H9 (cell line): ENCODE measurements around the gene TTLL3. TPM values are rescaled to one million over a fixed set of nuclear protein-coding genes. Genes with fewer than 3 reads are reported as not detected.
"Not testable (repeated sequence)": the region's sequence is repeated elsewhere in the genome, so short reads cannot be mapped to it uniquely, and the experiment has no call there.

Source experiments
- DNase-seq: peaks from one replicate; pipeline ENCODE4 v3.0.0-alpha.2; 2017
- H2AFZ ChIP-seq: one replicate; pipeline ENCODE4 v1.6.1; 2013; ENCODE audit warnings: mild to moderate bottlenecking, low read length, control low read depth, moderate library complexity
- H2AK5ac ChIP-seq: 2 replicates; pipeline ENCODE4 v1.6.1; 2013; ENCODE audit warnings: low read length, control low read depth, mixed read lengths; ENCODE audit not compliant: insufficient read length
- H2BK120ac ChIP-seq: one replicate; pipeline ENCODE4 v1.6.1; 2013; ENCODE audit warnings: low read depth, mild to moderate bottlenecking, low read length, control low read depth, inconsistent platforms; ENCODE audit not compliant: poor library complexity, severe bottlenecking
- H2BK12ac ChIP-seq: 2 replicates; pipeline ENCODE4 v1.6.1; 2013; ENCODE audit warnings: low read length, control low read depth, mixed read lengths, low read depth; ENCODE audit not compliant: insufficient read length
- H2BK15ac ChIP-seq: 2 replicates; pipeline ENCODE4 v1.6.1; 2013; ENCODE audit warnings: low read depth, low read length, control low read depth
- H2BK20ac ChIP-seq: one replicate; pipeline ENCODE4 v1.6.1; 2013; ENCODE audit warnings: low read depth, mild to moderate bottlenecking, low read length, control low read depth, inconsistent platforms; ENCODE audit not compliant: poor library complexity, severe bottlenecking
- H2BK5ac ChIP-seq: 2 replicates; pipeline ENCODE4 v1.6.1; 2013; ENCODE audit warnings: low read length, control low read depth, mixed read lengths; ENCODE audit not compliant: insufficient read length
- H3K14ac ChIP-seq: 2 replicates; pipeline ENCODE4 v1.6.1; 2013; ENCODE audit warnings: low read length, control low read depth; ENCODE audit not compliant: insufficient read depth
- H3K18ac ChIP-seq: 2 replicates; pipeline ENCODE4 v1.6.1; 2013; ENCODE audit warnings: low read depth, mild to moderate bottlenecking, mixed read lengths, low read length, control low read depth; ENCODE audit not compliant: insufficient read length
- H3K23ac ChIP-seq: 2 replicates; pipeline ENCODE4 v1.6.1; 2013; ENCODE audit warnings: low read length, control low read depth, mixed read lengths, low read depth; ENCODE audit not compliant: insufficient read length
- H3K23me2 ChIP-seq: 2 replicates; pipeline ENCODE4 v1.6.1; 2013; ENCODE audit warnings: low read depth, mild to moderate bottlenecking, mixed read lengths, low read length, control low read depth; ENCODE audit not compliant: insufficient read length, poor library complexity, severe bottlenecking
- H3K27ac ChIP-seq: 2 replicates; pipeline ENCODE4 v1.5.1; 2013; ENCODE audit warnings: low read length, control low read depth, mixed read lengths, low read depth; ENCODE audit not compliant: insufficient read length
- H3K27me3 ChIP-seq: 2 replicates; pipeline ENCODE4 v1.6.1; 2013; ENCODE audit warnings: low read length, control low read depth, inconsistent platforms; ENCODE audit not compliant: insufficient read depth
- H3K4ac ChIP-seq: 2 replicates; pipeline ENCODE4 v1.6.1; 2013; ENCODE audit warnings: low read depth, mild to moderate bottlenecking, control low read depth, inconsistent platforms, low read length, moderate library complexity
- H3K4me1 ChIP-seq: 2 replicates; pipeline ENCODE4 v1.6.1; 2013; ENCODE audit warnings: low read length, control low read depth, inconsistent platforms; ENCODE audit not compliant: insufficient read depth
- H3K4me2 ChIP-seq: 2 replicates; pipeline ENCODE4 v1.6.1; 2013; ENCODE audit warnings: low read length, control low read depth, mixed read lengths; ENCODE audit not compliant: insufficient read length, insufficient read depth
- H3K56ac ChIP-seq: 2 replicates; pipeline ENCODE4 v1.6.1; 2013; ENCODE audit warnings: low read depth, mild to moderate bottlenecking, mixed read lengths, low read length, control low read depth; ENCODE audit not compliant: insufficient read length
- H3K79me1 ChIP-seq: 2 replicates; pipeline ENCODE4 v1.6.1; 2013; ENCODE audit warnings: low read depth, mild to moderate bottlenecking, moderate library complexity, low read length, control low read depth, inconsistent platforms; ENCODE audit not compliant: insufficient read depth, poor library complexity, severe bottlenecking
- H3K79me2 ChIP-seq: 2 replicates; pipeline ENCODE4 v1.6.1; 2013; ENCODE audit warnings: low read length, control low read depth, inconsistent platforms; ENCODE audit not compliant: insufficient read depth
- H3K9ac ChIP-seq: 2 replicates; pipeline ENCODE4 v1.6.1; 2013; ENCODE audit warnings: low read length, control low read depth, mixed read lengths; ENCODE audit not compliant: insufficient read length; ENCODE audit errors: extremely low read depth
- H3K9me3 ChIP-seq: one replicate; pipeline ENCODE4 v1.6.1; 2013; ENCODE audit warnings: low read depth, low read length, inconsistent platforms; ENCODE audit not compliant: control insufficient read depth
- H3T11ph ChIP-seq: one replicate; pipeline ENCODE4 v1.6.1; 2013; ENCODE audit warnings: mild to moderate bottlenecking, low read length, control low read depth, inconsistent platforms
- H4K20me1 ChIP-seq: one replicate; pipeline ENCODE4 v1.6.1; 2013; ENCODE audit not compliant: control insufficient read depth, insufficient read length, insufficient read depth
- H4K5ac ChIP-seq: 2 replicates; pipeline ENCODE4 v1.6.1; 2013; ENCODE audit warnings: low read depth, mild to moderate bottlenecking, mixed read lengths, low read length, control low read depth; ENCODE audit not compliant: insufficient read length
- H4K8ac ChIP-seq: replicated peaks from 2 replicates; pipeline ENCODE4 v1.6.1; 2013; ENCODE audit warnings: low read length, control low read depth, mixed read lengths, low read depth; ENCODE audit not compliant: insufficient read length
- H4K91ac ChIP-seq: 2 replicates; pipeline ENCODE4 v1.6.1; 2013; ENCODE audit warnings: low read depth, mild to moderate bottlenecking, moderate library complexity, mixed read lengths, low read length, control low read depth; ENCODE audit not compliant: insufficient read length
- H3K27ac Mint-ChIP-seq, 3 experiments: 2 replicates in 2 of 3; 3 replicates in 1 of 3; pipeline ENCODE4 v1.8.0; 2020 to 2021; ENCODE audit warnings: mixed read lengths in 3 of 3, mild to moderate bottlenecking in 1 of 3, moderate library complexity in 1 of 3
- H3K27me3 Mint-ChIP-seq: 2 replicates; pipeline ENCODE4 v1.8.0; 2021; ENCODE audit warnings: low read depth, mild to moderate bottlenecking, moderate library complexity, mixed read lengths
- H3K36me3 Mint-ChIP-seq, 3 experiments: 2 replicates in 2 of 3; 3 replicates in 1 of 3; pipeline ENCODE4 v1.8.0; 2020 to 2021; ENCODE audit warnings: low read depth in 3 of 3, mixed read lengths in 3 of 3; ENCODE audit not compliant: insufficient read depth in 1 of 3
- H3K4me1 Mint-ChIP-seq, 2 experiments: 2 replicates each; pipeline ENCODE4 v1.8.0; 2020; ENCODE audit warnings: mixed read lengths in 2 of 2
- H3K4me3 Mint-ChIP-seq, 2 experiments: 2 replicates in 1 of 2; 3 replicates in 1 of 2; pipeline ENCODE4 v1.8.0; 2020 to 2021; ENCODE audit warnings: mild to moderate bottlenecking in 2 of 2, mixed read lengths in 2 of 2, moderate library complexity in 1 of 2
- H3K9me3 Mint-ChIP-seq, 2 experiments: 2 replicates in 1 of 2; 3 replicates in 1 of 2; pipeline ENCODE4 v1.8.0; 2020; ENCODE audit warnings: mild to moderate bottlenecking in 2 of 2, mixed read lengths in 2 of 2, moderate library complexity in 1 of 2
- CTCF ChIP-seq: fragments of 200-600 bp; sonication (generic); conservative IDR thresholded peaks from 3 replicates; pipeline ENCODE4 v1.8.0; 2021; ENCODE audit warnings: antibody characterized with exemption, mild to moderate bottlenecking
- WGBS: extraction: QIAGEN DNeasy Blood & Tissue Kit; methylation state at CpG from one replicate; pipeline ENCODE4 v1.1.7; 2013; ENCODE audit warnings: missing lambda C conversion rate, low lambda C conversion rate, mixed read lengths; ENCODE audit not compliant: insufficient read length; ENCODE audit errors: extremely low coverage; 5-methylcytosine and 5-hydroxymethylcytosine counted together
- total RNA-seq: library from RNA; stranded (reverse); gene quantifications from 2 replicates; pipeline ENCODE4 v1.2.1, GENCODE V29; 2021

The TTLL3 gene
- total RNA-seq, 1 experiment from 2014 or later: 14.4 TPM

- H4K5ac ChIP-seq: no peak overlapping the region
- no peaks in the 10 kb centered on the region for H3K79me2 ChIP-seq
- H3K14ac ChIP-seq: no peak overlapping the region
- H2AFZ ChIP-seq: no peak overlapping the region
- no peak overlapping the region for H3K4ac ChIP-seq
- no peak overlapping the region for H2BK5ac ChIP-seq
- no peaks in the 10 kb centered on the region for H4K20me1 ChIP-seq
- no peak overlapping the region for H3K23ac ChIP-seq
- no peaks in the 10 kb centered on the region for H3K23me2 ChIP-seq
- no peaks in the 10 kb centered on the region for H3K79me1 ChIP-seq
- Mint-ChIP-seq H3K27ac (no peak overlapping the region), H3K27me3 (peaks cover 61% of the 10 kb centered on the region), H3K4me3 (peak overlapping the region; percentile 56 to 77), H3K9me3 (no peaks in the 10 kb centered on the region), H3K4me1 (peaks cover 21 to 32% of the 10 kb centered on the region in 2 experiments), H3K36me3 (peaks cover 0 to 14% (median 0%) of the 10 kb centered on the region in 3 experiments; a peak in 2 of 7 replicates)
- H3K18ac ChIP-seq: no peak overlapping the region
- no peaks in the 10 kb centered on the region for H3K9me3 ChIP-seq
- H3T11ph ChIP-seq: no peak overlapping the region
- H3K27ac ChIP-seq: no peak overlapping the region
- no peak overlapping the region for H2BK20ac ChIP-seq
- no peak overlapping the region for H3K56ac ChIP-seq
- no peak overlapping the region for H2BK15ac ChIP-seq
- no peak overlapping the region for H2BK12ac ChIP-seq
- H3K9ac ChIP-seq: no peak overlapping the region
- DNase-seq: no peak
- no CpG with 5 or more reads among the region's 15 CpGs for WGBS
- H4K91ac ChIP-seq: no peak overlapping the region
- TF ChIP-seq CTCF: no peak
- no peak overlapping the region for H2AK5ac ChIP-seq
- no peak overlapping the region for H4K8ac ChIP-seq
- H3K4me1 ChIP-seq: no peaks in the 10 kb centered on the region
- peak overlapping the region; percentile 31 for H3K4me2 ChIP-seq
- H2BK120ac ChIP-seq: no peak overlapping the region
- H3K27me3 ChIP-seq: no peaks in the 10 kb centered on the region; the same call in 1 of the 2 replicates
These were observed 39.7 kb upstream of the TTLL3 start for GRCh38 chr3:9770276-9770812.

DNA sequence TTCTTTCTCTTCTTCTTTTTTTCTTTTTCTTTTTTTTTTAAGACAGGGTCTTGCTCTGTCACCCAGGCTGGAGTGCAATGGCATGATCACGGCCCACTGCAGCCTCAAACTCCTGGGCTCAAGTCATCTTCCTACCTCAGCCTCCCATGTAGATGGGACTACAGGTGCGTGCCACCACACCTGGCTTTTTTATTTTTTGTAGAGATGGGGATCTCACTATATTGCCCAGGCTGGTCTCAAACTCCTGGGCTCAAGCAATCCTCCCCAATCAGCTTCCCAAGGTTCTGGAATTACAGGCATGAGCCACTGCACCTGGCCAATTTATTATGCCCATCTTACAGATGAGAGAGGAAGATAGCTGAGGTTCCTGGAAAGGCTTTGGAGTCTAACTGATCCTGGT is 39.1 kb upstream of the TTLL3 start:
- Mint-ChIP-seq H3K36me3 (peaks cover 0 to 10% (median 0%) of the 10 kb centered on the region in 3 experiments; a peak in 2 of 7 replicates), H3K4me1 (peaks cover 18 to 28% of the 10 kb centered on the region in 2 experiments), H3K4me3 (peak overlapping the region in 1 of 2 experiments; percentile 44; a peak in 2 of 5 replicates), H3K27me3 (peaks cover 67% of the 10 kb centered on the region)
- H2BK120ac ChIP-seq, H3K27ac Mint-ChIP-seq, H3K4me1 ChIP-seq, H2BK5ac ChIP-seq, H2BK20ac ChIP-seq, H4K91ac ChIP-seq, H3K27ac ChIP-seq, H3K23me2 ChIP-seq, H3K27me3 ChIP-seq, H3K9me3 ChIP-seq, H3K9me3 Mint-ChIP-seq, H3T11ph ChIP-seq, H3K4ac ChIP-seq, H3K79me2 ChIP-seq, H3K56ac ChIP-seq, H4K8ac ChIP-seq, H2AFZ ChIP-seq, H2BK15ac ChIP-seq, H3K4me2 ChIP-seq, H4K20me1 ChIP-seq, H3K14ac ChIP-seq, H3K18ac ChIP-seq, DNase-seq, H2BK12ac ChIP-seq, H4K5ac ChIP-seq, H3K23ac ChIP-seq, H3K79me1 ChIP-seq, H3K9ac ChIP-seq, H2AK5ac ChIP-seq: not testable (repeated sequence)
- WGBS: no CpG with 5 or more reads among the region's 2 CpGs
